ENCODE results near the gene PTPRM.

PTPRM gene

DNA sequence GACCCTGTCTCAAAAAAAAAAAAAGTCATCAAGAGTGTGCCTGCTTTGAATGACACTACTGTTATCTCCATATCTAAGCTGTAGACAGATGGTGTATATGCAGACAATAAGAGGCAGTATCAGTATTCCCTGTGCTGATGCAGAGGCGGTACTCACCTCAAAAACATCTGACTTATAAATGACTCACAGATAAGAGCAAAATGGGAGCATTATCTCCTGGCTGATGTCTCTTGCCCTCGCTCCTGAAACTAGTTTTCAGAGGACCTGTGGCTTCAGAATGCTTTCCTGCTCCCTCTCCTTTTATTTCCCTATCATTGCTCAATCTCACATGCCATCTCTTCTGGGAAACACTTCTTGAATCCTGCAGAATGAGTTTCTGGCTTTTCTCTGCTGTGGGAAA is 289.6 kb downstream of the PTPRM start:
- peak; percentile 54 for DNase-seq (ENCODE audit: low spot score)

DNA sequence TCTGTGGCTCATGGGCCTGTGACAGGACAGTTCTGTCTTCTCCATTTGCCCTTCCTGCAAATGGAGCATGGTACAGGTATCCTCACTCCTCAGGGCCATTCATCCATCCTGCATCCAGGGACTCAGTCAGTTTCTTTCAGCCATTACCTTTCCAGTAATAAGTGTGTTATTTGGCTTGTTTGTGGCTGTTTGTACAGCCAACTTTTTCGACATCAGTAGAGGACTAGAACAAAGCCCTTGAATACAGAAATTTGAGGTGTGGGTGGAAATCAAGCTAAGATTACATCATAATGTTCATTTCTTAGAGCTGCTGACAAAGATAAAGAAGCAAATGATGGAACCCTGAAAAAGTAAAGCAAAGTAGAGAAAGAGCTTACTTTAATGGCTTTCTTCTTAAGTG is 290.4 kb downstream of the PTPRM start:
- DNase-seq (ENCODE audit: low spot score) = no peak

DNA sequence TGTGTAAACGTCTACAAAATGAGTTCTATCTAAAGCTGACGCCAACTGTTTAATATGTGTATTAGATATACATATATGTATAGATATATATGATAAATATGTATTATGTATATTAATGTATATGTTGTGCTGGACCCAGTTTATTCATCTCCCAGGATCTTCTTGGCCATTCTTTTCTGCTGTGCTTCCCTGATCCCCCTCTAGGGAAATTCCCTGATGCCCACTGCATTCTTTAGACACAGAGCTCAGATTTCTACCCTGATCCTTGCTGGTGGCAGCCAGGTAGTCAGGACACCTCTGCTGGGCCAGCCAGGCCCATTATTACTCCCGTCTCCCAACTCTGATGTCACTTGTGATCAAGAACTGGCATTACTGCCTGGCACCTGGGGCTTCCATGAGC is 292.0 kb downstream of the PTPRM start:
- no peak for DNase-seq (ENCODE audit: low spot score)

DNA sequence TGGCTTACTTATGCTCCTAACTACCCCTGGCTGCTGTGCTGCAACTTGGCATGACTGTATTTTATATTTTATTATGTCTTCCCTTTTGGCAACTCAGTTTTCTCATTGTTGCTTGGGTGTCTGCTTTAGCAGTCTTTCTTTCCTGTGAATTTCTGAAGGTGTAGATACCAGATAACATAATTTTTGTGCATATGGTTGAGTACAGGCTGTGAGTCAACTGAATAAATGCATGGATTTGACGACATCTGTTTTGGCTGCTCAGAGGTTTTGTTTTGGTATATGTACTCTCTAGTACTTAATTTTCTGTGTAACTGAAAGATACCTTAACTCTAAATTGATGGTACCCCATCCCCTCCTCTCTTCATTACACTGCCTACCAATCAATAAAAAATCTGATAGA is 303.1 kb downstream of the PTPRM start:
- DNase-seq (ENCODE audit: low spot score) = no peak

DNA sequence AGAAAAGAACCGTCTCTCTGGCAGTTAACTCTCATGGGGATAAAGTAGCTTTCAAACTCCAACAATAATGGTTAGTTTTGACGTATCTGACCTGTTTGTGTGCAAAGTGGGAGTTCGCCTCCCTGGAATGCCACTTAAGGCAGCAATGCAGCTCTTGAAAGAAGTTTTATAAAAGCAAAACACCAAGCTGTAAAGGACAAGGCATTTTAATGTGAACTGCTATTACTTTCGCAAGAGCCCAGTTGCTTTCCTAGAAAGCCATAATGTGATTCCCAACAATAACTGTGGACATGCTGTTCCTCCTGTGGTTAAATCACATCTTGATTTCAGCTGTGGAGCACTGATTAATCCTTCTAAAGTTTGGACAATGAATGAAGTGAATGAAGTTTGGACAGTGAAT is 303.7 kb downstream of the PTPRM start:
- no peak for DNase-seq (ENCODE audit: low spot score)

DNA sequence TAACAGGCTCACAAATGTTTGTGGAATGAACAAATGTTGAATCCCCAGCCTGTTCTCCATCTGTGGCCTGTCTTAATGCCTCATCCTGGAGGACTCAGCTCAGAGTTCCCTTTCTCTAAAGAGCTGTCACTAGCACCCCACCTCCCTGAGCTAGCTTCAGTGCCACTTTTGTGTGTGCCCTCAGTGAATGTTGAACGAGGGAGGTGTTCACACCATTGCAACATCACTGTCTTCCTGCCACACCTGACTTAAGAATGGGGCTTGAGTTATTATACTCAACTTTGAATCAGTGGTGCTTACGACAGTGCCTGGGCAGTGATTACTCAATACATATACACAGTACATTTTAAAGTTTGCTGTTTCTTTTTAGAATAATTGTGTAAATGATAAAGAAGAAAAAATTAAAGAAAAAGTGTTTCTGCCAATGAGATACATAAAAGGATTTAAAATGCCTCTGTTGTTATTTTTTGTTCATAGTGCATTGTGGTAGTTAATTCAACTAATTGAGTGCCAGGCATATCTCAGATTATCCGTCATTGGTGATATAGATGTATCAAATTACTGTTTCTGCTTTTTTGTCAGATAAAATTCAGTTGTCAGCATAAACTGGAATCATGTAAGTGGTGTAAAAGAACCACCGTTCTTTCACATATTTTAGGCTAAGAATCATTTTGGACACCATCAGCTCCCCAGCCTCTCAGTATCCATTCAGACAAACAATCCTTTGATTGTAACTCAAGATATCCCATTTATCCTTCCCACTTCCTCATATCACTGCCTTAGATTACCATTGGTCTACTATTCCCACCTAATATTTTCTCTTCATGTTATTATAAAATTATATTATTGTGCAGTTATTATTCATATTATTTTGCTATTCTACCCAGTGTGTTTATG is 304.7 kb downstream of the PTPRM start:
- DNase-seq (ENCODE audit: low spot score) = peak; percentile 39

DNA sequence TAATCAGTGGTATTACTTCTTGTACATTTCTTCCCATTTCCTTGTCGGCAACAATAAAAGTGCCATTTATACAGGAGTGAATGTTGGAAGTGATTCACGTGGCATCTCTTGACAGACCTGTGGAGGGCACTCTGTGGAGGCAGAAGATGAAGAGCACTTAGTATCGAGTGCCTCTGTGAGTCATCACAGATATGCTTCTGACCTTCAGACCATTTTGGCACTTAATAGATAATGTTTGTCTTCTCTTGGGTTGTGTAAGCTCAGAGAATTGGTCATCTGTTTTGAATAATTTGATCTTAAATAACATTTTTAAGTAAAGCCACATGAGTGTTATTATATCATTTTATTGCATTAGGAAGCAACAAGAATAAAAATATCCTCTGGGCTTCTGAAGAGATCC is 305.5 kb downstream of the PTPRM start:
- DNase-seq (ENCODE audit: low spot score) = peak; percentile 62

DNA sequence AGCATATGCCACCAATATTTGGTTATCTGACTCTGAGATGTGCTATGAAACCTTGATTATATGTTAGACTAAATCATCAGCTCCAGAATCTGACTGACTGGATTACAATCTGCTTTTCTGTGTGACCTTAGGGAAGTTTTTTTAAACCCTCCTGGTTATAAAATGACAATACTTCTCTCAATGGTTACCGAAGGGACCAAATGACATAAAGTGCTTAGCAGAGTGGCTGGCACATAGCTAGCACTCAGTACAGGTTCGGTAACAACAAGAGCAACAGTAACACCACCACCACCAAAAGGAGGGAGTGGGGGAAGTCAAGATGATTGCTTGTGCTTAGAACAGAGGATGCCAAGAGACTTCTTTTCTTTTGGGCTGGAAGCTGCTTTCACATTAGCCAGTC is 306.2 kb downstream of the PTPRM start:
- DNase-seq (ENCODE audit: low spot score) = no peak

DNA sequence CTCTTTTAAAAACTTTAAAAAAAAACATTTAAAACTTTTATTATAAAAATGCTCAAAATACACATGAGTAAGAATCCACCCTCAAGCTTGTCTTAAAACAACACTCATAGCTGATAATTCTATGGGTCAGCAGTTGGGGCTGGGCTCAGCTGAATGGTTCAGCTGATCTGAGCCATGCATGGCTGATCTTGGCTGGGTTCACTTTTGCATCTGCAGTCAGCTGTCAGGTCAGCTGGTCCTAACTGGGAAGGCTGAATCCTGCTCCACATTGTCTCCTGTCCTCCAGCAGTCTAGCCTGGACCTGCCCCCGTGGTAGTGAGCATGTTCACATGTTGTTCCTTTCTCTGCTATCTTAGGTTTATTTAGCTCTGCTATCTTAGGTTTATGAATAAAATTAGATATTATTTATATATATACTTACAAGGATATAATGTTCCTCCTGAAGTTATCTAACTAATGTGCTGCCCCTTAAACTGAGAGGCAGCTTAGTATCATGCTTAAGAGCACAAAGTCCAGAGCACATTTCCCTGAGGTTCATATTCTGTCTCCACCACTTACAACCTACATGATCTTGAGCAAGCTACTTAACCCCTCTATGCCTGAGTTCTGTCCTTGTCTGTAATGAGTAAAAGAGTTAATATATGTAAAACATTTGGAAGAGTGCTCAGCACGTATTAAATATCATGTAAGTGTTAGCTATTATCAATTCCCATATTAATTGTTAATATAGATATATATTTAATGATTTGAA is 309.4 kb downstream of the PTPRM start:
- no peak for DNase-seq (ENCODE audit: low spot score)

DNA sequence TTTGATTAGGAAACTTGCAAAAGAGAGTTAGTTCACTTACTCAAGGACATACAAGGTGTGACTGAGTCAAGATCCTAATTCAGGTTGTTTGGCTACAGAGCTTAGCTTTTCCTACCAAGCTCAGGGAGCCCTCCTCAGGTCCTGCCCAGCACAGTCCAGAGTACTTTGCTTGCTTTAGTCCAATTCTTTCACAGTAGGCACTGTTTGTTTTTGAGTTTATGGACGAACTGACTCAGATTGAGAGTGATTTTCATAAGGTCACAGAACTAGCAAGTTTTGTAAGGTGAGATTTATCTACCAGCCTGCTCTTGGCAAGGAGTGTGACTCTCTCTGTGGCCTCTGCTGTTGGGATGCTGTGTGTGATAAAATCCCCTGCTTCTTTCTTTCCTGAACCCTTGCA is 310.5 kb downstream of the PTPRM start:
- DNase-seq (ENCODE audit: low spot score) = no peak

DNA sequence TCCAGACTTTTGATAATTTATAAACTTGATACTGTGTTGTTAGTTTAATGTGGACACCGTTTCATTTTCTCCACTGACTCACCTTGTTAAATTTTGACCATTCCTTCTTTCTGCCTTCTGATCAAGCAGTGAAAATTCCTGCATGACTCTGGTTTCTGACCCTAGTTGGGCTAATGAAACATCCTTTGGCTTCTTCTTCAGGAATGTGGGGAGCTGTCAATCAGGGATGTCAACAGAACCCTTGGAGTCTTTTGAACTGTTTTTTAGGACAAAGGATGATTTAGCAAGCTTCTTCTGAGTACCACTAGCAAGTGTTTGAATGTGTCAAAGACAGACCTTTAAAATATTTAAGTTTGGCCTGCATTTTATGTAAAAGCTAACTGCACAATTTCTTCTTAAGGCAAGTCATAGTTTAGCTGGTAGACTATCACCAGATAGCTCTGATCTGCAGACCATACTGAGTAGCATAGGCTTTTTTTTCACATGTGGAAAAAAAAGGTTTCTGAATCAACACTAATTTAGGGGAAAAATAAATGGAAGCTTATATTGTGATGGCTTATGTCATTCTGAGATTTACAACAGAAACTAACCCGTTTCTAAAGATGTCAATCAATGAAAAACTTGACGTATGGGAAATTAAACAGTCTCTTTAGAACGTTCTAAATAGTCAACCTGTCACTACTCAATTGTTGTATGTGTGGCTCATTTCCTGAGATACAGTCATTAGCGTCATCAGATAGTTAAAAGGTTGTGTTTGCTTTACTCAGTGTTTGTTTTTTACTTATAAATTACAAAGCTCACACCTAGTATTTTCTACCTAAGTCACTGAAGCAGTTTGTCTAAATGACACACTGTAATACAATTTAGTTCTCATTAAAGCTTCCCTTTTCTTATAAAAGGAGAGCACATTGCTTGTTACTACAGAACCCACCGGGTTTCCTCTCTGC is 311.4 kb downstream of the PTPRM start:
- DNase-seq (ENCODE audit: low spot score) = no peak

DNA sequence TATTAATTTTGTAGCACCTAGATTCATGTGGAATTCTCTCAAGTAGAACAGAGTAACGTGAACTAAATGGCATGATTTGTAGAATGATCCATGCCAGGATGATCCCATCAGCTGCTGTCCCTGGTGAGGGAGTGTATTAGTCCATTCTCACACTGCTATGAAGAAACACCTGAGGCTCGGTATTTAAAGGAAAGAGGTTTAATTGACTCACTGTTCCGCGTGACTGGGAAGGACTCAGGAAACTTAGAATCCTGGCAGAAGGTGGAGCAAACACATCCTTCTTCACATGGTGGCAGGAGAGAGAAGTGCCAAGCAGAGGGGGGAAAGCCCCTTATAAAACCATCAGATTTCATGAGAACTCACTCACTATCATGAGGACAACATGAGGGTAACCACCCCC is 312.6 kb downstream of the PTPRM start:
- DNase-seq (ENCODE audit: low spot score) = no peak

DNA sequence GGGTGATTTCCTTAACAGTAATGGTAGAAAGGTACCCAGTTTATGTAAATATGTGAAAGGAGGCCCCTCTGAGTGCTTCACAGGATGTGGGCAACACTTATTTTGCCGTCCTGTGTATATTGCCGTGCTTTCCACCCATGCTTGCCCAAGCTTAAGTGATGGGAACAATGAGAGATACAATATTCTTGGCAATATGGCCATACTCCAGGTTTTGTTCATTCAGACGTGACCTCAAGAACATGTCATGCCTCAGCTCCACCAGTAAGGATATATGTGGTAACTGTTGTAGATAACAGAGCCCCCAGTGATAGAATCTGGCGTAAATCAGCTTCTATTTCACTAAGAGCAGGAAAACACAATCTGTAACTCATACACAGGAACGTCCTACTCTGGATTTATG is 318.7 kb downstream of the PTPRM start:
- DNase-seq (ENCODE audit: low spot score) = no peak

DNA sequence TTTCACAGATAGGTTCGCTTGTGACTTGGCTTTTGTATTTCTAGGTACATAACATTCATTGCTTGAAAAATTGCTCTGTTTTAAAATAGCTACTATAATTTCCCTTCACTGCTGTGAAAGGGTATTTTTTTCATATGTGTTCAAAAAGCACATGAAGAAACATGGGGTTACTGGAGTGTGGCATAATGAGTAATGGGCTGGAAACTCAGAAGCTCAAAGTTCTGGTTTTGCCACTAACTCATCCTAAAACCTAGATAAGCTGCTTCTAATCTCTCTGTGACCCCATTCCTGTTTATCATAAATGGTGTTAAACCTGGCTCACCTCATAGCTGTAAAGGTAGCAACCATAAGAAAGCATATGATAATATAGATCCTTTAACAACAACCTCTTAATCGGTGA is 319.3 kb downstream of the PTPRM start:
- DNase-seq (ENCODE audit: low spot score) = no peak

DNA sequence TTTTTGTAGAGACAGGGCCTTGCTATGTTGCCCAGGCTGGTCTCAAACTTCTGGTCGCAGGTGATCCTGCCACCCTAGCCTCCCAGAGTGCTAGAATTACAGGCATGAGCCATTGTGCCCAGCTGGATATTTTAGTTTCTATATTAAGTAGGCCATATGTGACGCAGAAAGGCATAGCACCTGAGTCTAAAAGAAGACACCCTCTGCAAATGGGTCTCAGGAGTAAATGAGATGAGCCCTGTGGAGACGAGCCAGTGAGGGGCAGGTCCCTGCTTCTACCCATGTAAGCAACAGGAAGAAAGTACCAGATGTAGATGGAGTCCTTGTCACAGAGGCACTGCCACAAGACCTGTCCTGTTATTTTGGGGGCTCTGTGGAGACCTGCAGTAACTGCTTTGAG is 322.4 kb downstream of the PTPRM start:
- no peak for DNase-seq (ENCODE audit: low spot score)

DNA sequence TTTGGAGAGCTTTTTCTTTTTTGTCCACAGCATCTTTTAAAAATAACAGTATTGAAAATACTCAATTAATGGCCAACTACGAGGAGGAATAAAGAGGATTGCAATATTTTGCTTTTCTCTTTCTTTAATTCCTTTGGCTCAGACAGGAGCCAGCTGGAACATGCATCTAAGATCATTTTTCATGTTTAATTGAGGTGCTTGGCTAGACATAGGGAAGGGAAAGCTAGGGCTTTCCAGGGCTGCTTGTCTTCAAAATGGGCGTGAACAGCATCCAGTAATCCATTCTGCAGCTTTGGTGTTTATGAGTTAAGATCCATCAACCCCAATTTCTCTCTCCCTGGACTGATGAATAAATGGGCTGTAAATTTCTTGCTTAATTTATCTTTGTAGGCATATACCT is 323.0 kb downstream of the PTPRM start:
- no peak for DNase-seq (ENCODE audit: low spot score)

DNA sequence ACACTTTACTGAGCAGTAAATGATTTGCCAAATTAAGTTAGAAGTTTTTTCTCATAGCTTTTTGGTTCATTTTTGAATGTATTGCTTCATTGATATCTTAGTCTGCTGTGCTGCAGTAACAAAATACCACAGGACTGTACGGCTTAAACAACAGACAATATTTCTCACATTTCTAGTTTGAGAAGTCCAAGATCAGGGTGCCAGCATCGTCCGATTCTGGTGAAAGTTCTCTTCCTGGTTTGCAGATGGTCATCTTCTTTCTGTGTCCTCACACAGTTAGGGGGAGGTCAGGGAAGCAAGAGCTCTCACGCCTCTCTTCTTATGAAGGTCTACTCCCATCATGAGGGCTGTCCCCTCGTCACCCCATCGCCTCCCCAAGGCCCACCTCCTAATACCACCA is 325.4 kb downstream of the PTPRM start:
- no peak for DNase-seq (ENCODE audit: low spot score)

DNA sequence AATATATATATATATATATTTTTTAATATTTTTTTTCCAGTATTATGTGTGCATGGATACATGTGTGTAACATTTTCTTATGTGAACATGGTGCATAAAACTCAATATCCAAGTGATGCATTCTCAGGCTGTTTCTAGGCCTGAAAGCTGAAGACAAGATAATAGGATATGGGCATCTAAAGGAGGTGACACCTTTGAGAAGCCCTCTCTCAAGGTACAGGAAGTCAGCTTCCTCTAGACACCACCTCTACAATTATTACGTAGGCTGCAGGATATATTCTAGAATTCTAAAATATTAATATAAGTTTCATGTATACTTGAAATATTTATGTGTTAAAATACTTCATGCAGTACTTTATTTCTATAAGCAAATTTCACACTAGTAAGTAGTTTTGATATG is 327.5 kb downstream of the PTPRM start:
- no peak for DNase-seq (ENCODE audit: low spot score)

DNA sequence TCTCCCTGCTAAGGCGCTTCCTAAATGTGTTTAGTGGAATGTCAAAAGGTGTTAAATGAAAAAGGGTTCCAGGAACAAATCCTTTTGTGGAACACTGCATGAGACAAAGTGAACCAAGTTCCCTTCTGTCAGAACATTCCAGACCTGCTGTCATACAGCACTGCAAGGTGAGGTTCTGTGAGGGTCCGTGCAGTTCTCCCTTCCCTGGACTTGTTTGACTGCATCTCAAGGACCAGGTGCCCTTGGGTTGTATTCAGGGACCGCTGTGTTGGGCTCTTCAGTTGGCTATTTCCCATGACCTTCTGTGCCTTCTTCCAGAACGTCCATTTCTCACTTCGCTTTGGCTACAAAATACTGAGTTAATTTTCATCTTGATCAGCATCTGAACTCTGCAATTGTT is 328.2 kb downstream of the PTPRM start:
- DNase-seq (ENCODE audit: low spot score) = no peak

DNA sequence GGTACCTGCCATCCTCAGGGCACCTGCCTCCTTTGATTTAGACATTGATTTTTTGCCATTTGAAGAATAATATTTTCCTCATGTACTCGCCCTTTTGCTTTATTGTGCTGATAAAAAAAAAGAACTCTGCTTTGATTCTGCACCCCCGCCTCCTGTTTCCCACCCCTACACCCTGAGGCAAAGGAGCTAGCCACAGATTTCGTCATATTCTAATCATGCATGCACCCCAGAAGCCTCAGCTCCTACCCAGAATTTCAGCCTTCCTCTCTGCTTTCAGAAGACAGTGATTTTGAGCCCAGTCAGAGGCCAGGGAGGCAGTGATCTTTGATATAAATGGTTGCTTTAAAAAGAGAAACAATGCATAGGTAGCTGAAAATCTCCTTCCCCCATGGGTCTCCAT is 329.0 kb downstream of the PTPRM start:
- DNase-seq (ENCODE audit: low spot score) = no peak

DNA sequence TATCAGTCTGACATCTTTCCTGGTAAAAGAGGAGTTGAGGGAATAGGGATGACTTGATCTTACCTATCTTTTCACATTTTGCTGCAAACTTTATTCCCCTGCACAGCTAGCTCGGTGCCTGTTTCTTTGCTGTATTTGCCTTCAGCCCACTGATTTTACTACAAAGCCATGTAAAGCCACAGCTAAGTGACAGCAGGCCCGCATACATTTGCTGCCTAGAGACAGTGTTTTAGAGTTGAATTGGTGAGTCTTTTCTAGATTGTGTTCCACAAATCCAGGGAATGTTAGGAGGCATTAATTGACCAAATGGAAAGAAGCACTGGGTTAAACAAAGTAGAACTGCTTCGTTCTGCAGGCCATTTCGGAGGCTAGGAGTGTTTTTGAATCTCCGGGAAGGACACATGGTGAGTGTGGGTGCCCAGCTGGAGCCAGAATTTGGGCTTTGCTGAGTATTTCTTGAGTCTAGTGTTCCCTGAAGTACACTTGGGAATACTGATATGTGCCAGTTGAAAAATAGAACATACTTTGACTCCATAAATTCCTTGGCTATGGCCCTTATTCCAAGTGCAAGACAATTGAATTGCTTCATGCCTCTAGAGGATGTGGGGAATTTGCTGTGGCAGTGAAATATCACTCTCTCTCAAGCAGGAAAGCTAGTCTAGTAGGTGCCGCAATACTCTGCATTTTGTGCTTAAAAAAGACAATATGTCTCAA is 329.8 kb downstream of the PTPRM start:
- DNase-seq (ENCODE audit: low spot score) = no peak

DNA sequence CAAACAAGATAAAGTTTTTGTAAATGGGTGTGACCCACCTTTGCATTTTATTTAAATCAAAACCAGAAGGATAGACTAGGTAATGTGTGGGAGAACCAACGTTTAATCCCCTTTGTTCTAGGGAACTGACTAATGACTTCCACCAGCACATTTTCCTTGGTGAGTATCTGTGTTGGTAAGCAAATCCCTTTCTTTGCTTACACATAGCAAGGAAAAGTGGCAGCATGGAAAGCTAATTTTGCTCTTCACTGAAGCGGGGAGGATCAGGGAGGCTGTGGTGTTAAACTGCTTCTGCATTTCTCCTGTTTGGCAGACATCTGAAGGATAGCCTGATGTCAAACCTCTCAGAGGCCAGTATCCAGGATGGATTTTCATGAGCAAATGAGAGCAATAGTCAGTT is 331.1 kb downstream of the PTPRM start:
- DNase-seq (ENCODE audit: low spot score) = no peak
